ENCODE results near the gene LEFTY1. TPM values are rescaled to one million over a fixed set of nuclear protein-coding genes. Genes with fewer than 3 reads are reported as not detected.

LEFTY1 gene
- polyA plus RNA-seq, 1 donor from 2014 or later: 4.1 TPM

DNA sequence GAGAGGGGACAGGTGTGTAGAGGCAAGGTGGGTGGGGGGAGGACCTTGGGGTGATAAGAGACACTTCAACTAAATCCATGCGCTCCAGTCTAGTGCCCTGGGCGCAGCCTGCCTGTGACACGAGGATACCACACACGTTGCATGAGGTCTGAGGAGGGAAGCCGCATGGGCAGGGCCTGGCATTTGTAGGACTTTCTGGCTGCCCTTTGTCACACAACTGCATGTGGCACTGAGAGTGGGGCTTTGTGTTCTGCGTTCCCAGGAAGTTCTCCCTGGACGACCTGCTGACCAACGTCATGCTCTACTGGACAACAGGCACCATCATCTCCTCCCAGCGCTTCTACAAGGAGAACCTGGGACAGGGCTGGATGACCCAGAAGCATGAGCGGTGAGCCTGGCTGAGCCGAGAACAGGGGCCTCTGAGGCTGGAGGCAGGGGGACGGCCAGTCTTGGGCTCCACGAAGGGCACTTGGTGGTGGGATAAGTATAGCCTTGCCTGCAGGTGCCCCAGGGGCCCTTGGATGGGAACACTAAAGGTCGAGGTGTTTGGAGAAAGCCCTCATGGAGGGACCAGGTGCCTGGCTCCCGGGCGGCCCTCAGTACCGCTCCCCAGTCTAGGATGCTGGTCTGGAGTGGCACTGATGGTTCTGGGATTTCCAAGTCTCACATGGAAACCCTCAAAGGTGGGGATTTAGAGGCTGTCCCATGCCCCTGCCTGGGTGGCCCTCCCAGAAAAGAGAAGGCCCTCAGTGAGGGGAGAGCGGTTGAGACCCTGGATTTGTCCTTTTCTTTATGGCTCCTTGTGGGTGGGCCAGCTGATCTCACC, 44.5 kb downstream of the LEFTY1 start:
- no peaks in the 10 kb centered on the region for H3K27me3 ChIP-seq (ENCODE audit: insufficient read depth, low read depth, low read length)
- H3K9me3 ChIP-seq (ENCODE audit: low read length): no peaks in the 10 kb centered on the region
- no peak overlapping the region for H3K4me3 ChIP-seq (ENCODE audit: low read length)
- no peak overlapping the region for H2AFZ ChIP-seq (ENCODE audit: low read depth, low read length)
- no peaks in the 10 kb centered on the region for H4K20me1 ChIP-seq (ENCODE audit: insufficient read depth)
- H3K79me2 ChIP-seq (replicated peaks; ENCODE audit: insufficient read depth, low read length): no peaks in the 10 kb centered on the region
- no peak overlapping the region for H3K27ac ChIP-seq (ENCODE audit: low read length)
- no peaks in the 10 kb centered on the region for H3F3A ChIP-seq (ENCODE audit: insufficient read depth, low read length, poor library complexity, severe bottlenecking)
- no peak overlapping the region for H3K4me2 ChIP-seq (ENCODE audit: low read length)
- no peak overlapping the region for H3K9ac ChIP-seq (ENCODE audit: low read length)
- H3K36me3 ChIP-seq (ENCODE audit: insufficient read depth, low read length): no peaks in the 10 kb centered on the region
- no peaks in the 10 kb centered on the region for H3K9me2 ChIP-seq (ENCODE audit: insufficient read depth, low read length)
- TF ChIP-seq MXI1 (conservative IDR thresholded peaks at IDR 0.05; ENCODE audit: poor library complexity, severe bottlenecking) (no peak), RAD21 (conservative IDR thresholded peaks at IDR 0.05) (no peak), POLR2AphosphoS5 (IDR thresholded peaks at IDR 0.05) (no peak), SMC3 (conservative IDR thresholded peaks at IDR 0.05; ENCODE audit: poor library complexity) (no peak), EP300 (conservative IDR thresholded peaks at IDR 0.05; ENCODE audit: poor library complexity, severe bottlenecking) (no peak), TAF1 (IDR thresholded peaks at IDR 0.05; ENCODE audit: low read depth) (no peak), REST (IDR thresholded peaks at IDR 0.05; ENCODE audit: borderline replicate concordance) (no peak), CTCF (IDR thresholded peaks at IDR 0.05; ENCODE audit: poor library complexity, severe bottlenecking) (no peak), EZH2 (IDR thresholded peaks at IDR 0.05; ENCODE audit: borderline replicate concordance, insufficient read depth, low read length, poor library complexity, severe bottlenecking) (no peak)

- Histone ChIP-seq H3K4me2 (ENCODE audit: low read length) (no peak overlapping the region), H3K9me2 (ENCODE audit: insufficient read depth, low read length) (no peaks in the 10 kb centered on the region), H3K9me3 (ENCODE audit: low read length) (no peaks in the 10 kb centered on the region), H3F3A (ENCODE audit: insufficient read depth, low read length, poor library complexity, severe bottlenecking) (no peaks in the 10 kb centered on the region), H3K27ac (ENCODE audit: low read length) (no peak overlapping the region), H2AFZ (ENCODE audit: low read depth, low read length) (no peak overlapping the region), H3K79me2 (replicated peaks; ENCODE audit: insufficient read depth, low read length) (no peaks in the 10 kb centered on the region), H4K20me1 (ENCODE audit: insufficient read depth) (no peaks in the 10 kb centered on the region), H3K4me3 (ENCODE audit: low read length) (no peak overlapping the region), H3K36me3 (ENCODE audit: insufficient read depth, low read length) (no peaks in the 10 kb centered on the region), H3K27me3 (ENCODE audit: insufficient read depth, low read depth, low read length) (no peaks in the 10 kb centered on the region), H3K9ac (ENCODE audit: low read length) (no peak overlapping the region)
- TF ChIP-seq RAD21 (conservative IDR thresholded peaks at IDR 0.05): no peak
- TF ChIP-seq EP300 (conservative IDR thresholded peaks at IDR 0.05; ENCODE audit: poor library complexity, severe bottlenecking): no peak
- TF ChIP-seq POLR2AphosphoS5 (IDR thresholded peaks at IDR 0.05): no peak
- no peak for TF ChIP-seq CTCF (IDR thresholded peaks at IDR 0.05; ENCODE audit: poor library complexity, severe bottlenecking)
- TF ChIP-seq SMC3 (conservative IDR thresholded peaks at IDR 0.05; ENCODE audit: poor library complexity): no peak
- no peak for TF ChIP-seq TAF1 (IDR thresholded peaks at IDR 0.05; ENCODE audit: low read depth)
- no peak for TF ChIP-seq REST (IDR thresholded peaks at IDR 0.05; ENCODE audit: borderline replicate concordance)
Observed at GRCh38 chr1:225843426-225843795, 45.5 kb downstream of the LEFTY1 start.
